Activated naive CD8-positive, alpha-beta T cell treated with anti-CD3 and anti-CD28 coated beads, Interleukin-2, amount 10 ng/mL, durations not matched to agents 7 days and 5 days (primary cell): ENCODE results near the gene SLC38A2. TPM values are rescaled to one million over a fixed set of nuclear protein-coding genes. Genes with fewer than 3 reads are reported as not detected.
"Not testable (repeated sequence)": the region's sequence is repeated elsewhere in the genome, so short reads cannot be mapped to it uniquely, and the experiment has no call there.

ENCODE experiments used
- ATAC-seq: fragments of 150-1000 bp; cut with Tn5 transposase; one replicate; pipeline ENCODE4 v1.10.0; 2021; ENCODE audit warnings: low read depth, moderate library complexity
- POLR2A ChIA-PET: fragments of 350-600 bp; sonication (Branson Sonifier 250); formaldehyde crosslinking; loops from one replicate; lab custom pipeline; 2021; ENCODE audit warnings: antibody characterized with exemption; lab: Charles Lee
- DNase-seq: peaks from one replicate; pipeline ENCODE4 v3.0.0; 2021
- H3K27ac Mint-ChIP-seq: one replicate; pipeline ENCODE4 v1.8.0; 2022; ENCODE audit warnings: mild to moderate bottlenecking, mixed read lengths
- H3K27me3 Mint-ChIP-seq: one replicate; pipeline ENCODE4 v1.8.0; 2022; ENCODE audit warnings: mild to moderate bottlenecking, moderate library complexity, mixed read lengths
- H3K36me3 Mint-ChIP-seq: one replicate; pipeline ENCODE4 v1.8.0; 2021; ENCODE audit warnings: mild to moderate bottlenecking, mixed read lengths
- H3K4me1 Mint-ChIP-seq: one replicate; pipeline ENCODE4 v1.8.0; 2021; ENCODE audit warnings: mixed read lengths
- H3K4me3 Mint-ChIP-seq: one replicate; pipeline ENCODE4 v1.8.0; 2022; ENCODE audit warnings: mild to moderate bottlenecking, moderate library complexity, mixed read lengths
- H3K9me3 Mint-ChIP-seq: one replicate; pipeline ENCODE4 v1.8.0; 2021; ENCODE audit warnings: mixed read lengths
- total RNA-seq, 2 experiments: library from RNA; stranded (reverse); gene quantifications; one replicate each; pipeline ENCODE4 v1.2.3, GENCODE V29; 2021

The SLC38A2 gene
- total RNA-seq, 2 experiments from 2014 or later: 227 to 253 TPM

- Mint-ChIP-seq H3K4me3 (no peak overlapping the region), H3K27ac (no peak overlapping the region), H3K27me3 (no peaks in the 10 kb centered on the region), H3K36me3 (peaks cover 3% of the 10 kb centered on the region), H3K4me1 (peaks cover 15% of the 10 kb centered on the region), H3K9me3 (peaks cover 1% of the 10 kb centered on the region)
- DNase-seq (no peak), ATAC-seq (no peak)
- POLR2A ChIA-PET: no interaction called here
These were observed 21.4 kb downstream of the SLC38A2 start for GRCh38 chr12:46351138-46351537.

GRCh38 chr12:46349253-46349652 is 23.3 kb downstream of the SLC38A2 start:
- ATAC-seq (no peak), DNase-seq (no peak)
- peaks cover 13% of the 10 kb centered on the region for H3K4me1 Mint-ChIP-seq
- peaks cover 1% of the 10 kb centered on the region for H3K9me3 Mint-ChIP-seq
- POLR2A ChIA-PET: no interaction called here
- no peak overlapping the region for H3K4me3 Mint-ChIP-seq
- no peaks in the 10 kb centered on the region for H3K27me3 Mint-ChIP-seq
- H3K36me3 Mint-ChIP-seq: peaks cover 3% of the 10 kb centered on the region
- no peak overlapping the region for H3K27ac Mint-ChIP-seq

GRCh38 chr12:46343118-46343852 is 29.3 kb downstream of the SLC38A2 start:
- peaks cover 8% of the 10 kb centered on the region for H3K27me3 Mint-ChIP-seq
- no peaks in the 10 kb centered on the region for H3K36me3 Mint-ChIP-seq
- POLR2A ChIA-PET: no interaction called here
- DNase-seq (no peak), ATAC-seq (no peak)
- no peak overlapping the region for H3K4me3 Mint-ChIP-seq
- no peak overlapping the region for H3K27ac Mint-ChIP-seq
- no peaks in the 10 kb centered on the region for H3K4me1 Mint-ChIP-seq
- H3K9me3 Mint-ChIP-seq: no peaks in the 10 kb centered on the region

- ATAC-seq (peak; percentile 52), DNase-seq (no peak)
- H3K27me3 Mint-ChIP-seq: peaks cover 8% of the 10 kb centered on the region
- H3K9me3 Mint-ChIP-seq: no peaks in the 10 kb centered on the region
- POLR2A ChIA-PET: no interaction called here
- no peaks in the 10 kb centered on the region for H3K4me1 Mint-ChIP-seq
- no peak overlapping the region for H3K4me3 Mint-ChIP-seq
- H3K27ac Mint-ChIP-seq: no peak overlapping the region
- H3K36me3 Mint-ChIP-seq: no peaks in the 10 kb centered on the region
These were observed 30.0 kb downstream of the SLC38A2 start for GRCh38 chr12:46342562-46343033.

- H3K27ac Mint-ChIP-seq: no peak overlapping the region
- H3K9me3 Mint-ChIP-seq: peaks cover 8% of the 10 kb centered on the region
- POLR2A ChIA-PET: no interaction called here
- peaks cover 10% of the 10 kb centered on the region for H3K27me3 Mint-ChIP-seq
- no peaks in the 10 kb centered on the region for H3K36me3 Mint-ChIP-seq
- no peaks in the 10 kb centered on the region for H3K4me1 Mint-ChIP-seq
- H3K4me3 Mint-ChIP-seq: no peak overlapping the region
- no peak for DNase-seq
- ATAC-seq: no peak
These were observed 33.5 kb downstream of the SLC38A2 start for GRCh38 chr12:46339051-46339450.

GRCh38 chr12:46332260-46332659 is 40.3 kb downstream of the SLC38A2 start:
- Mint-ChIP-seq H3K9me3 (peaks cover 22% of the 10 kb centered on the region), H3K4me1 (no peaks in the 10 kb centered on the region), H3K27ac (no peak overlapping the region), H3K27me3 (peaks cover 2% of the 10 kb centered on the region), H3K4me3 (no peak overlapping the region), H3K36me3 (peaks cover 6% of the 10 kb centered on the region)
- POLR2A ChIA-PET: no interaction called here
- ATAC-seq (no peak), DNase-seq (no peak)

- H3K36me3 Mint-ChIP-seq, ATAC-seq, H3K27me3 Mint-ChIP-seq, H3K27ac Mint-ChIP-seq, DNase-seq, H3K4me3 Mint-ChIP-seq, POLR2A ChIA-PET, H3K4me1 Mint-ChIP-seq: not testable (repeated sequence)
- H3K9me3 Mint-ChIP-seq: peaks cover 11% of the 10 kb centered on the region
These were observed 47.5 kb downstream of the SLC38A2 start for GRCh38 chr12:46325075-46325474.

- Mint-ChIP-seq H3K4me3 (no peak overlapping the region), H3K36me3 (peaks cover 5% of the 10 kb centered on the region), H3K27ac (no peak overlapping the region), H3K27me3 (no peaks in the 10 kb centered on the region), H3K4me1 (no peaks in the 10 kb centered on the region), H3K9me3 (peaks cover 6% of the 10 kb centered on the region)
- DNase-seq (no peak), ATAC-seq (no peak)
- POLR2A ChIA-PET: no interaction called here
These were observed 51.8 kb downstream of the SLC38A2 start for GRCh38 chr12:46320731-46321130.

- Mint-ChIP-seq H3K27ac (no peak overlapping the region), H3K36me3 (peaks cover 6% of the 10 kb centered on the region), H3K9me3 (peaks cover 10% of the 10 kb centered on the region), H3K4me3 (no peak overlapping the region), H3K4me1 (no peaks in the 10 kb centered on the region), H3K27me3 (no peaks in the 10 kb centered on the region)
- DNase-seq (no peak), ATAC-seq (no peak)
- POLR2A ChIA-PET: no interaction called here
These were observed 54.5 kb downstream of the SLC38A2 start for GRCh38 chr12:46318037-46318436.

Other genes with a start within 250 kb of the SLC38A2 start
- 100 to 1,000 TPM; 194 to 207 TPM for gene SLC38A1, start 103.7 kb downstream of the SLC38A2 start, total RNA-seq